UCSD-AML1 (cell line): ENCODE results near the gene ISG20L2.
"Not testable (repeated sequence)": the region's sequence is repeated elsewhere in the genome, so short reads cannot be mapped to it uniquely, and the experiment has no call there.

Experiments used
- DNase-seq: peaks from one replicate; lab custom pipeline; 2025; ENCODE audit not compliant: unreplicated experiment; lab: John Stamatoyannopoulos, UW

Gene ISG20L2, protein sequence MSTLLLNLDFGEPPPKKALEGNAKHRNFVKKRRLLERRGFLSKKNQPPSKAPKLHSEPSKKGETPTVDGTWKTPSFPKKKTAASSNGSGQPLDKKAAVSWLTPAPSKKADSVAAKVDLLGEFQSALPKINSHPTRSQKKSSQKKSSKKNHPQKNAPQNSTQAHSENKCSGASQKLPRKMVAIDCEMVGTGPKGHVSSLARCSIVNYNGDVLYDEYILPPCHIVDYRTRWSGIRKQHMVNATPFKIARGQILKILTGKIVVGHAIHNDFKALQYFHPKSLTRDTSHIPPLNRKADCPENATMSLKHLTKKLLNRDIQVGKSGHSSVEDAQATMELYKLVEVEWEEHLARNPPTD

DNA sequence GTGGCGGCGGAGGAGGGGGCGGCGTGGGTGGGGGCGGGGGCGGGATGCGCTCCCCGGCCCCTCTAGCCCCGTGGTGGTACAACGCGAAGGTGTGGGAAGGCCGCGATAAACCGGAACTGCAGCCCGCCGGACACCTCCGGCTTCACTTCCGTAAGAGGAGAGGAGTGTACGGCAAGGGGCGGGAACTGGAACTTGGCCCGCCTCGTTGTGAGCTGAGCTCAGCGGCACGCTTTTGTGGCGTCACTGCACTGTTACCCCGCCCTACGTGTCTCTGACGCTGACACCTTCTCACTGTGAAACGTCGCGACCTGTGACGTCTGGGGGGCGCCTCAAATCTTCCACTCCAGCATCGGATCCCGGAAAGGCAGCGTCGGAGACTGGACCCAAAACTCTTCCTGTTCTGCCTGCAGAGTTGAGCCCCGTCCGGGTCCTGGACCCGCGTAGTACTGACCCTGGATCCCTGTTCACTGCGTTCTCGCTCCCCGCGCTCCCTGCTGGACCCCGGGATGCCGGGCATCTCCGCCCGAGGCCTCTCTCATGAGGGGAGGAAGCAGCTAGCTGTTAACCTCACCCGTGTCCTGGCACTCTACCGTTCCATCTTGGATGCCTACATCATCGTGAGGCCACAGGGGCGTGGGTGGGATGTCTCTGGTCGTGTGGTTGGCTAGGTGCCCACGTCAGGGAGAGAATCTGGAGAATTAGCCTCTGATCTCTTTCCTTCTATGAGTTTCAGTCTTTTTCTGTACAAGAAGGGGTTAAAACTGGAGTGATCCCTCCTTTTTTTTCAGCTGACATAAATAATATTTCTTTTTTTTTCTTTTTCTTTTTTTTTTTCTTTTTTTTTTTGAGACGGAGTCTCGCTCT lies at the start of gene ISG20L2:
Gene ISG20L2, minus strand, starts transcription at position 168 of the 864 bp plus-strand sequence. CDS start 1,114 bp downstream, outside the sequence.
- peak; percentile 98 for DNase-seq

DNA sequence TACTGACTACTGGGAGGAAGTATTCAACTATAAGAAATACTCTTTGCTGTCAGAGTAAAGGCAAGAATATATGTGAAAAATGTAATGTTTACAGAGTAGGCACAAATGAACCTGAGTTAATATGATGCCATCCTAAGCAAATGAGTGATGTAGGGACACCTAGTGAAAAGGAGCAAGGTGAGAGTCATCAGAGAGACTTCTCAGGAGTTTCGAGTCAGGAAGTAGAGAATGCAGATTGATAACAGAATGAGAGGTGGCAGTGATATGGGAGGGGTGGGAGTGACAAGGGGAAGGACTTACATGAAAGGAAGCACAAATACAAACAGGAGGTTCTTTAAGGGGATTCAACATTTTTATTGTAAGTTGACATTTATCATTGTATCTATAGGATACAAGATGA lies 49.0 kb upstream of the ISG20L2 start:
- DNase-seq: no peak

GRCh38 chr1:156776942-156777341 lies 48.4 kb upstream of the ISG20L2 start:
- DNase-seq: no peak

GRCh38 chr1:156775799-156776198 lies 47.2 kb upstream of the ISG20L2 start:
- DNase-seq: no peak

- DNase-seq: no peak
Observed at GRCh38 chr1:156773607-156774006, 45.0 kb upstream of the ISG20L2 start.

GRCh38 chr1:156772728-156773497 lies 44.3 kb upstream of the ISG20L2 start:
- no peak for DNase-seq

GRCh38 chr1:156772222-156772621 lies 43.7 kb upstream of the ISG20L2 start:
- DNase-seq: no peak

DNA sequence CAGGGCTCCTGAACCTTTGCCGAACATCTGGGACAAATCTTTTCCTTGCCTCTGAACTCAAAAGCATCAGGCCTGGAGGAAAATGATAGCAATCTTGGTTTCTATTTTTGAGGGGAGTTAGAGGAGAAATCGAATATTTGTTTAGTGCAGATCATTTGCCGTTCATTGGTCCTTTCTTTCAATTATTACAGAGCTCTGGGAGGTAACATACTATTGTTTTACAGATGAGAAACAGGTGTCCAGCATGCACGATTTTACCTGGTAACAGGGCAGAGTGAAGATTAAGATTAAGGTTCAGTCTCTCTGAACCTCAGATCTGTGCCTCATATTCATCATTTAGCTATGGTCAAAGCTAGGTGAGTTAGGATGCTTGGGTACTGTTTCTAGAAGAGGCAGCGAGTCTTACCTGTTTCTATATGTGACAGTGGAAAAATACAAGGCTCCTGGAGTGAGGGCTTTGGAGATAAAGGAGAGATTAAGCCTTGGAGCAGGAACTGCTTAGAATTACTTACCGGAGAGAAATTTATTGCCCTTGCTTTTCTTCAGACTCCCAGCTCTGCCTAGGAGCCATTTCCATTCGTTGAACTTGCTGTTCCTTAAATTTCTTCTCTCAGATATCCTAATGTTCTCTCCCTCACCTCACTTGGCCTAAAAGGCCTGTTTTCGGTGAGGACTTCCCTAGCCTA lies 40.2 kb upstream of the ISG20L2 start:
- DNase-seq: no peak

GRCh38 chr1:156767879-156768604 lies 39.5 kb upstream of the ISG20L2 start:
- no peak for DNase-seq

- peak; percentile 97 for DNase-seq
Observed at GRCh38 chr1:156767101-156767878, 38.7 kb upstream of the ISG20L2 start, which contains the start of gene PRCC. TSS of gene PRCC (plus strand) at chr1:156767535. CDS start at chr1:156767772, 237 bp downstream.

DNA sequence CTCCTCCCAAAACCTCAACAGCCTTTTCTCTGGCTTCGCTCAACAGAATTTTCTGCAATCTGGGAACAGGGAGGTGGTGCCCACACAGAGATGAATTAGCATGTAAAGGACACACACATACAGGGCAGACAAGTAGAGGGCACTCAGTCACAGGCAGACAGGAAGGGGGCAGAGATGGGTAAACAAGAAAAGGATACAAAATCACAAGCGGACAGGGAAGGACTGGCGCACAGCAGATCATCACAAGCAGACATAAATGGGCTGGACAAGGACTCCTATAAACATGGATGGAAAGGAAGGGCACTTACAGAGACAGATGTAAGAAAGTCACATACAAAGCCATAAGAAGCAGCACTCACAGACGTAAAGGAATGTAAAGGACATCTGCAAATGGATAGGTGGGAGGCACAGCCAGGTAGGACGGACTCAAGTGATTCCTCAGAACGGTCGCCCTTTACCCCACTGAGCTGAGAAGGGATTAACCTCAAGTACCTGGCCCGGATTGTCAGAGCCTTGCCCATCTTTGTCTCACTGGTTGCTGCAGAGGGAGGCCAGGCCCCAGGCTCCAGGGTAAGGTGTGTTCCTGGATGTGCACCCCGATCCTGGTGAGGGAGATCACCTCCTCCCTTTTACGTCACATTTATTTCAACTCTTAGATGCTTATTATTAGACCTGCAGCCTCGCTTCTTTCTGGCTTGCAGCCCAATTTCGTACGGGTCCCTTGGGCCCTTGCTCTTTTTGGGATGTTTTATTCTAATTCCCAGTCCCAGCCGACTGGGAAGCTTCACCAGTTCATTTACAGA lies 37.9 kb upstream of the ISG20L2 start:
- no peak for DNase-seq

DNA sequence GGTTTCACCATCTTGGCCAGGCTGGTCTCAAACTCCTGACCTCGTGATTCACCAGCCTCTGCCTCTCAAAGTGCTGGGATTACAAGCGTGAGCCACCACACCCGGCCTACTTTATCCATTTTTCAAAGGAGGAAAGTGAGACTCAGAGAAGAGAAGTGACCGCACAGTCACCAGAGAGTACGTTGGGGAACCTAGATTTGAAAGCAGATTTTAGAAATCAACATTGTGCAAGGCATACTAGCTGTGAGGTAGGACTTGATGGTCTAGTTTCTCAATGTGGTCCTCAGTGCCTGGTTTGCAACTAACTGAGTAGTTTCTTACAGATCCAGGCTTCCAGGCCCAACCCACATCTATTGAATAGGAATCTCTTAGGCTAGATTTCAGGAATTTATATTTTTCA lies 37.1 kb upstream of the ISG20L2 start:
- no peak for DNase-seq

GRCh38 chr1:156765136-156765535 lies 36.6 kb upstream of the ISG20L2 start:
- not testable (repeated sequence) for DNase-seq

DNA sequence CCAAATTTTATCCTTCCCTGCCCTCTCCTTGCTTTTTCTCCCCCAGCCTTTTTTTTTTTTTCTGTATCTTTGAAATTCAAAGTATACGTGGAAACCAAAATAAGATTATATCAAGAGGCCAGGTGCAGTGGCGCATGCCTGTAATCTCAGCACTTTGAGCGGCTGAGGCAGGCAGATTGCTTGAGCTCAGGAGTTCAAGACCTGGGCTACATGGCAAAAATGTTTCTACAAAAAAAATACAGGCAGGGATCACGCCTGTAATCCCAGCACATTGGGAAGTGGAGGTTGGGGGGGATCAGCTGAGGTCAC lies 32.2 kb upstream of the ISG20L2 start:
- no peak for DNase-seq

- DNase-seq: no peak
Observed at GRCh38 chr1:156760092-156760795, 31.7 kb upstream of the ISG20L2 start.

GRCh38 chr1:156757572-156758253 lies 29.1 kb upstream of the ISG20L2 start:
- not testable (repeated sequence) for DNase-seq

DNA sequence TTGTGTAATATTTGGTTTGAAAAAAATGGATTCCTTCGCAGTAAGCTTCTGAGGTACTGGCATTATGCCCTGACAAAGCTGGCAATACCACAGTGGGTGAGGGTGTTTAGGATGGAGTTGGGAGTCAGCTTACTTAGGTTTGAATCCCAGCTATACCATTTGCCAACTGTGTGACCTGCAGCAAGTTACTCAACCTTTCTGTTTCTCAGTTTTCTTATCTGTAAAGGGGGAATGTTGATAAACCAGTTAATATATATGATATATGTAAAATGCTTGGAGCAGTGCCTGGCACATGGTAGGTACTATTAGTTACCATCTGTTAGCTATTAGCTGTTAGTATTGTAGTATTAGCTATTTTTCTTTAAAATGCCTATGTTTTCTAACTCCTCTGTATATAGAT lies 27.8 kb upstream of the ISG20L2 start:
- no peak for DNase-seq
